Karpas-422 (cell line): Measurements from ENCODE around the gene CDT1. TPM values are rescaled to one million over a fixed set of nuclear protein-coding genes. Genes with fewer than 3 reads are reported as not detected.
"Not testable (repeated sequence)": the region's sequence is repeated elsewhere in the genome, so short reads cannot be mapped to it uniquely, and the experiment has no call there.

Source experiments
- DNase-seq: peaks from one replicate; pipeline ENCODE4 v3.0.0-alpha.2; 2015
- H2AFZ ChIP-seq: fragments of 200-600 bp; sonication (generic); 2 replicates; pipeline ENCODE4 v1.6.1; 2014; ENCODE audit warnings: antibody characterized with exemption, low read length, mixed read lengths
- H3K27ac ChIP-seq: fragments of 200-600 bp; sonication (generic); 2 replicates; pipeline ENCODE4 v1.5.1; 2014; ENCODE audit warnings: mild to moderate bottlenecking, low read length, moderate library complexity
- H3K27me3 ChIP-seq: fragments of 200-600 bp; sonication (generic); 2 replicates; pipeline ENCODE4 v1.6.1; 2014; ENCODE audit warnings: low read length, mixed read lengths
- H3K36me3 ChIP-seq: fragments of 200-600 bp; sonication (generic); 2 replicates; pipeline ENCODE4 v1.6.1; 2014; ENCODE audit warnings: low read length, mixed read lengths; ENCODE audit not compliant: insufficient read depth
- H3K4me1 ChIP-seq: fragments of 200-600 bp; sonication (generic); 2 replicates; pipeline ENCODE4 v1.6.1; 2014; ENCODE audit warnings: mild to moderate bottlenecking, low read length, mixed read lengths
- H3K4me2 ChIP-seq: fragments of 200-600 bp; sonication (generic); 2 replicates; pipeline ENCODE4 v1.6.1; 2014; ENCODE audit warnings: low read length, low read depth, mild to moderate bottlenecking; ENCODE audit not compliant: poor library complexity, severe bottlenecking
- H3K4me3 ChIP-seq: fragments of 200-600 bp; sonication (generic); 2 replicates; pipeline ENCODE4 v1.5.1; 2014; ENCODE audit warnings: mild to moderate bottlenecking, antibody characterized with exemption, low read length, mixed read lengths
- H3K79me2 ChIP-seq: fragments of 200-600 bp; sonication (generic); 2 replicates; pipeline ENCODE4 v1.6.1; 2014; ENCODE audit warnings: mild to moderate bottlenecking, low read length, mixed read lengths
- H3K9ac ChIP-seq: fragments of 200-600 bp; sonication (generic); 2 replicates; pipeline ENCODE4 v1.6.0; 2014; ENCODE audit warnings: low read length
- H3K9me2 ChIP-seq: fragments of 200-600 bp; sonication (generic), shearing (Covaris generic); replicated peaks from 2 replicates; pipeline ENCODE4 v1.6.0; 2014; ENCODE audit warnings: mild to moderate bottlenecking, low read length, moderate library complexity; ENCODE audit not compliant: insufficient read depth
- H3K9me3 ChIP-seq: fragments of 300-700, 200-600 bp; sonication (generic); 2 replicates; pipeline ENCODE4 v1.6.1; 2014; ENCODE audit warnings: low read length, mixed read lengths
- H4K20me1 ChIP-seq: fragments of 200-600 bp; sonication (generic); 2 replicates; pipeline ENCODE4 v1.6.1; 2014; ENCODE audit warnings: mild to moderate bottlenecking, antibody characterized with exemption, low read length, low read depth; ENCODE audit not compliant: insufficient read depth
- total RNA-seq: library from RNA; depleted of rRNA; stranded (reverse); fragments of >200 nt; shearing (Covaris generic); gene quantifications from 2 replicates; pipeline ENCODE4 v1.2.3, GENCODE V29; 2014; ENCODE audit warnings: low replicate concordance

Gene CDT1
- total RNA-seq, 1 experiment from 2014 or later: 20.4 TPM

GRCh38 chr16:88784074-88784855 is 19.3 kb upstream of the CDT1 start:
- H3K4me2 ChIP-seq: no peak overlapping the region
- no peak overlapping the region for H3K4me3 ChIP-seq
- H2AFZ ChIP-seq: no peak overlapping the region
- no peaks in the 10 kb centered on the region for H3K9me3 ChIP-seq
- no peaks in the 10 kb centered on the region for H3K79me2 ChIP-seq
- H4K20me1 ChIP-seq: no peaks in the 10 kb centered on the region
- H3K4me1 ChIP-seq: peaks cover 3% of the 10 kb centered on the region
- no peak for DNase-seq
- H3K9ac ChIP-seq: no peak overlapping the region
- H3K9me2 ChIP-seq: no peaks in the 10 kb centered on the region
- H3K27me3 ChIP-seq: no peaks in the 10 kb centered on the region
- H3K36me3 ChIP-seq: no peaks in the 10 kb centered on the region
- no peak overlapping the region for H3K27ac ChIP-seq

GRCh38 chr16:88784856-88785105 is 18.8 kb upstream of the CDT1 start:
- no peaks in the 10 kb centered on the region for H3K79me2 ChIP-seq
- H2AFZ ChIP-seq: no peak overlapping the region
- H3K27ac ChIP-seq: no peak overlapping the region
- no peaks in the 10 kb centered on the region for H3K36me3 ChIP-seq
- no peak overlapping the region for H3K9ac ChIP-seq
- no peaks in the 10 kb centered on the region for H3K27me3 ChIP-seq
- no peak overlapping the region for H3K4me3 ChIP-seq
- no peaks in the 10 kb centered on the region for H3K9me3 ChIP-seq
- no peaks in the 10 kb centered on the region for H4K20me1 ChIP-seq
- DNase-seq: no peak
- no peaks in the 10 kb centered on the region for H3K9me2 ChIP-seq
- peaks cover 3% of the 10 kb centered on the region for H3K4me1 ChIP-seq
- H3K4me2 ChIP-seq: no peak overlapping the region

GRCh38 chr16:88785106-88785924 is 18.3 kb upstream of the CDT1 start, which contains the start of gene PIEZO1:
Gene PIEZO1 (minus strand): TSS chr16:88785220. CDS start chr16:88784964, 256 bp downstream.
- Histone ChIP-seq H3K36me3 (no peaks in the 10 kb centered on the region), H4K20me1 (no peaks in the 10 kb centered on the region), H3K4me3 (peak within 1 kb of the TSS; percentile 63; the same call in 1 of the 2 replicates), H3K9me2 (no peaks in the 10 kb centered on the region), H3K27ac (no peak within 1 kb of the TSS), H2AFZ (peak within 1 kb of the TSS; percentile 62), H3K9me3 (no peaks in the 10 kb centered on the region), H3K79me2 (no peaks in the 10 kb centered on the region), H3K27me3 (no peaks in the 10 kb centered on the region), H3K4me2 (peak within 1 kb of the TSS; percentile 56), H3K9ac (peak within 1 kb of the TSS; percentile 35; the same call in 1 of the 2 replicates), H3K4me1 (peaks cover 3% of the 10 kb centered on the region)
- peak; percentile 73 for DNase-seq

GRCh38 chr16:88787579-88788314 is 15.8 kb upstream of the CDT1 start:
- no peak overlapping the region for H3K27ac ChIP-seq
- no peak overlapping the region for H3K4me2 ChIP-seq
- H3K4me3 ChIP-seq: no peak overlapping the region
- no peak overlapping the region for H2AFZ ChIP-seq
- no peaks in the 10 kb centered on the region for H4K20me1 ChIP-seq
- H3K36me3 ChIP-seq: no peaks in the 10 kb centered on the region
- H3K79me2 ChIP-seq: no peaks in the 10 kb centered on the region
- DNase-seq: no peak
- no peaks in the 10 kb centered on the region for H3K27me3 ChIP-seq
- H3K4me1 ChIP-seq: peaks cover 3% of the 10 kb centered on the region
- no peaks in the 10 kb centered on the region for H3K9me2 ChIP-seq
- H3K9ac ChIP-seq: no peak overlapping the region
- no peaks in the 10 kb centered on the region for H3K9me3 ChIP-seq

- H3K27me3 ChIP-seq, H3K9me2 ChIP-seq, H3K4me2 ChIP-seq, H3K79me2 ChIP-seq, H3K9me3 ChIP-seq, DNase-seq, H3K27ac ChIP-seq, H2AFZ ChIP-seq, H3K36me3 ChIP-seq, H3K4me3 ChIP-seq, H3K4me1 ChIP-seq, H4K20me1 ChIP-seq, H3K9ac ChIP-seq: not testable (repeated sequence)
Observed at GRCh38 chr16:88788749-88789148, 14.8 kb upstream of the CDT1 start.

- no peak for DNase-seq
- Histone ChIP-seq H4K20me1 (no peaks in the 10 kb centered on the region), H3K9ac (no peak overlapping the region), H3K27me3 (no peaks in the 10 kb centered on the region), H3K9me3 (no peaks in the 10 kb centered on the region), H3K36me3 (no peaks in the 10 kb centered on the region), H3K4me1 (peaks cover 3% of the 10 kb centered on the region), H3K4me3 (no peak overlapping the region), H3K9me2 (no peaks in the 10 kb centered on the region), H3K4me2 (no peak overlapping the region), H3K27ac (no peak overlapping the region), H3K79me2 (no peaks in the 10 kb centered on the region), H2AFZ (no peak overlapping the region)
Observed at GRCh38 chr16:88789594-88789993, 14.0 kb upstream of the CDT1 start.

GRCh38 chr16:88790312-88791211 is 13.0 kb upstream of the CDT1 start:
- DNase-seq: no peak
- Histone ChIP-seq H3K9me3 (no peaks in the 10 kb centered on the region), H3K27ac (no peak overlapping the region)

More at GRCh38 chr16:88790312-88791211, 13.0 kb upstream of the CDT1 start:
- Histone ChIP-seq H3K79me2 (no peaks in the 10 kb centered on the region), H3K36me3 (no peaks in the 10 kb centered on the region), H3K4me3 (no peak overlapping the region), H2AFZ (no peak overlapping the region), H3K9me2 (no peaks in the 10 kb centered on the region), H3K4me1 (no peaks in the 10 kb centered on the region), H3K4me2 (no peak overlapping the region), H3K9ac (no peak overlapping the region), H3K27me3 (no peaks in the 10 kb centered on the region), H4K20me1 (no peaks in the 10 kb centered on the region)
